SJCRH30 (cell line): ENCODE data around the gene FAR2. TPM values are rescaled to one million over a fixed set of nuclear protein-coding genes. Genes with fewer than 3 reads are reported as not detected.

Experiments used
- DNase-seq, 2 experiments: peaks; one replicate each; pipeline ENCODE4 v3.0.0-alpha.2; 2015 to 2020
- H3K27ac ChIP-seq: fragments of 250-450 bp; sonication (Bioruptor Pico); 2 replicates; pipeline ENCODE4 v1.5.1; 2020; ENCODE audit warnings: mild to moderate bottlenecking, moderate library complexity
- H3K27me3 ChIP-seq: fragments of 250-450 bp; sonication (Bioruptor Pico); 2 replicates; pipeline ENCODE4 v1.5.1; 2020; ENCODE audit warnings: mild to moderate bottlenecking, moderate library complexity
- H3K36me3 ChIP-seq: fragments of 250-450 bp; sonication (Bioruptor Pico); 2 replicates; pipeline ENCODE4 v1.5.1; 2020; ENCODE audit warnings: mild to moderate bottlenecking, moderate library complexity
- H3K4me1 ChIP-seq: fragments of 250-450 bp; sonication (Bioruptor Pico); 2 replicates; pipeline ENCODE4 v1.5.1; 2020; ENCODE audit warnings: mild to moderate bottlenecking, moderate library complexity
- H3K4me3 ChIP-seq: fragments of 250-450 bp; sonication (Bioruptor Pico); 2 replicates; pipeline ENCODE4 v1.5.1; 2020; ENCODE audit warnings: mild to moderate bottlenecking, moderate library complexity
- H3K9me3 ChIP-seq: fragments of 250-450 bp; sonication (Bioruptor Pico); replicated peaks from 2 replicates; pipeline ENCODE4 v1.5.1; 2020; ENCODE audit warnings: mild to moderate bottlenecking, moderate library complexity
- total RNA-seq: library from RNA; depleted of rRNA; stranded (reverse); fragments of >200 nt; shearing (Covaris generic); gene quantifications from 2 replicates; pipeline ENCODE4 v1.2.3, GENCODE V29; 2014

The FAR2 gene
- total RNA-seq, 1 experiment from 2014 or later, result 19.1 TPM

- no peak for DNase-seq
- H3K9me3 ChIP-seq, result no peaks in the 10 kb centered on the region
- H3K4me1 ChIP-seq, result peaks cover 3% of the 10 kb centered on the region; the same call in 1 of the 2 replicates
- no peak overlapping the region for H3K4me3 ChIP-seq
- H3K27ac ChIP-seq, result no peak overlapping the region
- no peaks in the 10 kb centered on the region for H3K36me3 ChIP-seq
- H3K27me3 ChIP-seq, result no peaks in the 10 kb centered on the region
These were observed 77.5 kb downstream of the FAR2 start for GRCh38 chr12:29226616-29227015.

DNA sequence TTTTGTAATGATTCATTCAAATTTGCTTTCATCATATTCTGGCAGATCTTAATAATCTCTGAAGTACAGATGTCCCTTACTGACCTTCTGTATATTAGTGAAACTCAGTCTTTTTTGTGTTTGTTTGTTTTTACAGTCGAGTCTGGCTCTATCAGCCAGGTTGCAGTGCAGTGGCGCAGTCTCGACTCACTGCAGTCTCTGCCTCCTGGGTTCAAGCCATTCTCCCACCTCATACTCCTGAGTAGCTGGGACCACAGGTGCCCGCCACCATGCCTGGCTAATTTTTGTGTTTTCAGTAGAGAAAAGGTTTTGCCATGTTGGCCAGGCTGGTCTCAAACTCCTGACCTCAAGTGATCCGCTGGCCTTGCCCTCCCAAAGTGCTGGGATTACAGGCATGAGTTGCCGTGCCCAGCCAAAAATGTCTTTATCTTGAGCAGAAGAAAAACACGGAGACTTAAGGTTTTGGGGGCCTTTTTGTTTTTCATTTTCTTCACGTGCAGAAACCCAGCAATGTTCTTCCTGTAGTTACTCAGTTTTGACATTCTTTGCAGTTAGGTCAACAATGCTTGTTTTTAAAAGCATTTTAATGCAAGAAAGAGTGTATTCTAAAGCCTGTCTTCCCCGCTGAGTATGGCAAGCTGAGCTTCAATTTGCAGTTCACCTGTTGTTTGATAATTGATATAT, 79.5 kb downstream of the FAR2 start:
- Histone ChIP-seq H3K27me3 (no peaks in the 10 kb centered on the region), H3K9me3 (no peaks in the 10 kb centered on the region), H3K4me3 (no peak overlapping the region), H3K36me3 (no peaks in the 10 kb centered on the region), H3K27ac (no peak overlapping the region), H3K4me1 (peaks cover 3% of the 10 kb centered on the region; the same call in 1 of the 2 replicates)
- no peak for DNase-seq

DNA sequence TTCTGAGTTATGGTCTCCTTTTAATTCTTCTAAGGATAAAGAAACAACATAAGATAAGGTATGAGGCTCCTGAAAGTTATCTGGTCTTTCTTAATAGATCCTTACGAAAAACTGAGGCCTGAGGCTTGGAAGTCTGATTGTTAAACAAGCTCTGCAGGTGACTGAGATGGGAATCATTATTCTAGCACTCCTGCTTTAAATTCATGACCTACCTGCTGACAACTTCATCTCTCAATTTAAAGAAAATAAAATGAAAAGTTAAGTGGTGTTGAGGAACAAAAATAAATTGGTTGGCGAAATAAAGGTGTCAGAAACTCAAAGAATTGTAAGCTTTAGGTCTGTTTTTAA, 80.1 kb downstream of the FAR2 start:
- Histone ChIP-seq H3K27me3 (no peaks in the 10 kb centered on the region), H3K36me3 (no peaks in the 10 kb centered on the region), H3K4me3 (no peak overlapping the region), H3K4me1 (no peaks in the 10 kb centered on the region; the same call in 1 of the 2 replicates), H3K27ac (no peak overlapping the region), H3K9me3 (no peaks in the 10 kb centered on the region)
- no peak for DNase-seq

DNA sequence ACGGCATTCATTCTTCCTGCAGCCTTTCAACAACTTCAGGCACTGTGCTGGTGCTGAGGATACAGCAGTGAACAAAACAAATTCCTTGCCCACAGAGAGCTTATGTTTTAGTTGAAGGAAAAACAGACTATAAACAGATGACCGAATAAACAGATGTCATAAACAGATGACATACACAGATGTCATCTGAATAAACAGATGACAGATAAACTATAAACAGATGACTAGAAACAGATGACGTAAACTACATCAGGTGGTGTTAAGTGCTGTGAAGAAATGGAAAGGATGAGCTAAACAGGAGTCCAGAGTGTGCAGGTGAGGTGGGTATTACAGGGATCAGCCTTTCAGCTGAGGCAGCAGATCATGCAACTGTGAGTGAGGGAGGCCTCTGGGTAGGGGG, 80.9 kb downstream of the FAR2 start:
- H3K4me1 ChIP-seq, result no peaks in the 10 kb centered on the region; the same call in 1 of the 2 replicates
- no peaks in the 10 kb centered on the region for H3K36me3 ChIP-seq
- H3K4me3 ChIP-seq, result no peak overlapping the region
- H3K27ac ChIP-seq, result no peak overlapping the region
- H3K27me3 ChIP-seq, result no peaks in the 10 kb centered on the region
- DNase-seq, result no peak
- no peaks in the 10 kb centered on the region for H3K9me3 ChIP-seq

DNA sequence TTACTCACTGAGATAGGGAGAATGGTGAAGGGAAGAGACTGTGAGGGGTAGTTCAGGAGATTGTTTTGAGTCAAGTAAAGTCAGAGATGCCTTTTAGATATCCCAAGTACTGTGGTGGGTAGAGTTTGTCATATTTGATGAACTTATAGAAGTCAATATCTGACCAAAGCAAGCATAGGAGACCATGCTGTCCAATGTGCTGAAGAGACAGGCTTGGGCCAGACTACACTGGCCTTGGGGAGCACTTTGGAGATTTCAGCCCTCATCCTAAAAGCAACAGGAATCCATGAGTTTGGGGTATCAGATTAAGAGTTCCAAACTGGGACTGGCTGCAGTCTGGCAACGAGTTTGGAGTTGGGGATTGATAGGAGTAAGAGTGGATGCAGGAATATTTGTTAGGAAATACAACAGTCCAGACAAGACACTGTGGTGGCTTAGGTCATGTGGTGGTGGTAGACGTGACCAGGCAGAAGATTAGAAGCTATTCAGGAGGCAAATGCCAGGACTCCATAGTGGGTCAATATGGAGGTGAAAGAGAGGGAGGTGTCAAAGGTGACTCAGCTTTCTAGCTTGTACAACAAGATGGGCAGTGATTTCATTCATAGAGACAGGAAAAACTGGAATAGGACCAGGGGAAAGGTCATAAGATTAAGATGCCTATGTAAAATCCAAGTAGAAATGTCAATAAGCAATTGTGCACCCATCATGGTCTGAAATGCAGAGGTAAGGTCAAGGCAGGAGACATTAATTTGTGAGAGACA, 81.9 kb downstream of the FAR2 start:
- Histone ChIP-seq H3K9me3 (no peaks in the 10 kb centered on the region), H3K27me3 (no peaks in the 10 kb centered on the region), H3K27ac (no peak overlapping the region), H3K4me1 (no peaks in the 10 kb centered on the region), H3K4me3 (no peak overlapping the region), H3K36me3 (no peaks in the 10 kb centered on the region)
- DNase-seq, result no peak

- H3K9me3 ChIP-seq, result no peaks in the 10 kb centered on the region
- H3K4me3 ChIP-seq, result no peak overlapping the region
- no peaks in the 10 kb centered on the region for H3K4me1 ChIP-seq
- no peaks in the 10 kb centered on the region for H3K36me3 ChIP-seq
- no peak for DNase-seq
- H3K27ac ChIP-seq, result no peak overlapping the region
- no peaks in the 10 kb centered on the region for H3K27me3 ChIP-seq
These were observed 83.0 kb downstream of the FAR2 start for GRCh38 chr12:29232086-29232485.

- H3K27me3 ChIP-seq, result no peaks in the 10 kb centered on the region
- no peak overlapping the region for H3K27ac ChIP-seq
- no peak for DNase-seq
- no peak overlapping the region for H3K4me3 ChIP-seq
- no peaks in the 10 kb centered on the region for H3K9me3 ChIP-seq
- no peaks in the 10 kb centered on the region for H3K36me3 ChIP-seq
- H3K4me1 ChIP-seq, result peaks cover 6% of the 10 kb centered on the region
These were observed 85.5 kb downstream of the FAR2 start for GRCh38 chr12:29234552-29234951.

GRCh38 chr12:29234965-29235626, 86.0 kb downstream of the FAR2 start:
- H3K36me3 ChIP-seq, result no peaks in the 10 kb centered on the region
- H3K9me3 ChIP-seq, result no peaks in the 10 kb centered on the region
- H3K27ac ChIP-seq, result no peak overlapping the region
- H3K4me1 ChIP-seq, result peaks cover 6% of the 10 kb centered on the region
- no peak overlapping the region for H3K4me3 ChIP-seq
- DNase-seq, result no peak
- H3K27me3 ChIP-seq, result no peaks in the 10 kb centered on the region

GRCh38 chr12:29238822-29239291, 89.8 kb downstream of the FAR2 start:
- no peak overlapping the region for H3K4me3 ChIP-seq
- H3K27me3 ChIP-seq, result no peaks in the 10 kb centered on the region
- DNase-seq, result peak in 1 of 2 experiments; percentile 44
- H3K4me1 ChIP-seq, result peaks cover 31% of the 10 kb centered on the region
- no peaks in the 10 kb centered on the region for H3K9me3 ChIP-seq
- no peaks in the 10 kb centered on the region for H3K36me3 ChIP-seq
- H3K27ac ChIP-seq, result no peak overlapping the region

DNA sequence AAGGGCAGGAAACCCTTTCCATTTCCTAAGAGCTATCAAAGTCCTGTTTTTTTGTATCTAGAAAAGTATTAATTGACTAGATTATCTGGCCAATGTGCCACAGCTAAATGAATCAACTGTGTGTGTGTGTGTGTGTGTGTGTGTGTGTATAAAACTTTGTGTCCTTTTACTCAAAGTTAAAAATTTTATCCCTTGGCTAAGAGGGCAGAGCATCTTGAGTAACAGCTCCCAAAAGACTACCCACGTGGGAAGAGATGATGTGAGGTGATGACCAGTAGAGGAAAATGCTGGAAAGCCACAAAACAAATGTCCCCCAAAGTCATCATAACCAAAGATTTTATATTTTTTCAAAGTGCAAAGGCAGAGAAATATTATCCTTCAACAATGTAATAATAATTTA, 90.3 kb downstream of the FAR2 start:
- Histone ChIP-seq H3K9me3 (no peaks in the 10 kb centered on the region), H3K27ac (no peak overlapping the region), H3K4me3 (no peak overlapping the region), H3K36me3 (no peaks in the 10 kb centered on the region), H3K27me3 (no peaks in the 10 kb centered on the region), H3K4me1 (peaks cover 36% of the 10 kb centered on the region)
- DNase-seq, result no peak

GRCh38 chr12:29240441-29240840, 91.4 kb downstream of the FAR2 start:
- Histone ChIP-seq H3K27ac (no peak overlapping the region), H3K27me3 (no peaks in the 10 kb centered on the region), H3K9me3 (no peaks in the 10 kb centered on the region), H3K4me3 (no peak overlapping the region), H3K36me3 (no peaks in the 10 kb centered on the region), H3K4me1 (peaks cover 36% of the 10 kb centered on the region)
- no peak for DNase-seq

DNA sequence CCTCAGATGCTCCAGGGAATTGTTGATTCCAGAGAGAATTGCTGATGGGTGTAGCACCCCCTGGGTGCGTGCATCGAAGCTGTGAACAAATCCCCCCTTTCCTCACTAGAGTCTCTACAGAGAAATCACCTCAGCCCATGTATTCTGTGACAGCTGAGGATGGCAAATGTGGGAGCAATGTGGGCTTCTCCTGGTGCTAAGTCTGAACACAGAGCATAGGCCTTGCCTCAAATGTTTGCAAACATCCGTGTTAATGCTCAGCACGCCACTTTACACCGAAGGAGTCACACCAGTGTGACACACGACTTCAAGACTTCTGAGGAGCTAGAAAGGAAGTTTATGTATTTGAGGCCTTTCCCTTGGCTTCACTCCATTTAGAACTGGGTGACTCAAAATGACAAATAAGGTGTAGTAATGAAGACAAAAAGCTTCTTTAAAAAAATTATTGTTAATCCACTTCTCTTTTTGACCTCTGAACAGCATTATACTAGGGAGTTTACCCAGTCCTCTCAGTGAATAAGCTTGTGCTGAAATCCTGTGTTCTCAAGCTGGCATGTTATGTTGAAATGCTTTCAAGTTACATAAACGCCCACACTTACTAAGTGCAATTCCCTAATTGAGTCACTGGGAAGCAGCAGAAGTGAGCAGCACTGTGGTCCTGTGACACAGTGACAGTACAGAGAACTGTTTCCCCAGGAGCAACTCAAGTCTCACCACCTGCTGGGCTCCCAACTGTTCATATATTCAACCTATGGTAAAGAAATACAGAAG, 92.9 kb downstream of the FAR2 start:
- Histone ChIP-seq H3K27me3 (no peaks in the 10 kb centered on the region), H3K4me1 (peaks cover 36% of the 10 kb centered on the region), H3K9me3 (no peaks in the 10 kb centered on the region), H3K27ac (peak overlapping the region; percentile 69), H3K36me3 (no peaks in the 10 kb centered on the region), H3K4me3 (peak overlapping the region; percentile 7; the same call in 1 of the 2 replicates)
- DNase-seq, result peak; percentile 73 to 87

DNA sequence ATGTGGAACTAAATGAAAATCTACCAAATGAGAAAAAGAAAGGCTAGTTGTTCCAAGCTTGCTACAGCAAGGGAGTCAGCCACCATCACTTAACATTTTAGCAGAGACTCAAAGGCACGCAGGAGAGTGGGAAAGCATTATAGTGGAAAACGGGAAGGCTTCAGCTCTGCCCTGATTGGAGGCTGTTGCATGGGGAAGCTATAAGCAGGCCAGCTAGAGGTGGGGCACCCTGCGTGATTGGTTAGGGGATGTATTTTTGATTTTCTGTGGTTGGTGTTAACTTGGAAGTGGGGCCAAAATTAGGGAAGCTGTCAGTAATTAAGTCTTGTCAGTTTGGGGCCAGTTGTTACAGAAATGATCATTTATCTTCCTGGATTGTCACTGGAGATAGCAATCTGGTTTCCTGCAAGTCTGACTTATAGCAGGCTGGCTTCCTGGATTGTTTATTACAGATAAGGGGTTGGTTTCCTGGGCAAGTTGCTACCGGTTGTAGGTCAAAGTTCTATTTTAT, 93.9 kb downstream of the FAR2 start:
- H3K4me3 ChIP-seq, result no peak overlapping the region

GRCh38 chr12:29244159-29244765, 95.2 kb downstream of the FAR2 start:
- no peak for DNase-seq
- peaks cover 32% of the 10 kb centered on the region for H3K4me1 ChIP-seq
- no peaks in the 10 kb centered on the region for H3K9me3 ChIP-seq
- H3K27me3 ChIP-seq, result no peaks in the 10 kb centered on the region
- H3K27ac ChIP-seq, result peak overlapping the region; percentile 69
- no peak overlapping the region for H3K4me3 ChIP-seq
- no peaks in the 10 kb centered on the region for H3K36me3 ChIP-seq

More for the DNA sequence above, 93.9 kb downstream of the FAR2 start:
- Histone ChIP-seq H3K27me3 (no peaks in the 10 kb centered on the region), H3K27ac (peak overlapping the region; percentile 69), H3K4me1 (peaks cover 36% of the 10 kb centered on the region), H3K36me3 (no peaks in the 10 kb centered on the region), H3K9me3 (no peaks in the 10 kb centered on the region)
- DNase-seq, result peak; percentile 82 to 92
